ENCODE results near the gene SLC35E4.

The SLC35E4 gene, protein sequence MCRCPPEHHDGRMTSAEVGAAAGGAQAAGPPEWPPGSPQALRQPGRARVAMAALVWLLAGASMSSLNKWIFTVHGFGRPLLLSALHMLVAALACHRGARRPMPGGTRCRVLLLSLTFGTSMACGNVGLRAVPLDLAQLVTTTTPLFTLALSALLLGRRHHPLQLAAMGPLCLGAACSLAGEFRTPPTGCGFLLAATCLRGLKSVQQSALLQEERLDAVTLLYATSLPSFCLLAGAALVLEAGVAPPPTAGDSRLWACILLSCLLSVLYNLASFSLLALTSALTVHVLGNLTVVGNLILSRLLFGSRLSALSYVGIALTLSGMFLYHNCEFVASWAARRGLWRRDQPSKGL

DNA sequence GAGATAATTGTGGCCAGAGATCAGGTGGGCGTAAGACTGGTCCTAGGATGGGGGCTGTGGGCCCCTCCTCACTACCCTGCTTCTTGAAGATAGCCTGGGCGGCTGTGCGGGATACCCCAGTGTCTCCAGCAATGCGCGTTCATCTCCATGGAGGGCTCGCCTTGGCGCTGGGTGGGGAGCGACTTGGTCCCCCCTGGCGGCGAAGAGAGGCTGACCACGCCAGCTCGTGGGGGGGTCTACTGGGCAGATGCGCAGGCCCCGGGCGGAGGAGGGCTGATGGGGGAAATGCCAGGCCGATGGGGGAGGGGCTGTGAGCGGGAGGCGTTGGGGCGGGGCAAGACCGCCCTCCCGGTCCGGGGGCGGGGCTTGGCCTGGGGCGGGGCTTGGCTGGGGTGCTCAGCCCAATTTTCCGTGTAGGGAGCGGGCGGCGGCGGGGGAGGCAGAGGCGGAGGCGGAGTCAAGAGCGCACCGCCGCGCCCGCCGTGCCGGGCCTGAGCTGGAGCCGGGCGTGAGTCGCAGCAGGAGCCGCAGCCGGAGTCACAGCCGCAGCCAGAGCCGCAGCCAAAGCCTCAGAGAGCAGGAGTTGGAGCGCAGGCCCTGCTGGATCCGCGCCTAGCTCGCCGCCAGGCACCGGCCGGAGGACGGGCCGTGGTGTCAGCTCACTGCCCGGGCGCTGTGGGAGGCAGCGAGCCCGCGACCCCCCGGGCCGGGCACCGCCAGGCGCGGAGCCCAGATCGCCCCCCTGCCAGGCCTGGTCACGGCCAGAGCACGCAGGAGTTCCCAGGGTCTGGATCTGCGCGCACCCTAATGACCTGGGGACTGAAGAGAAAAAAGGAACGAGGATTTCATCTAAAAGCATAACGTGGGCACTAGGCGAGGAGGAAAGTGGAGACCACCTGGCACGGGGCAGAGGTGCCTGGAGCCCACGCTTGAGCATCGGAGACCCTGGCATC lies at the start of gene SLC35E4:
SLC35E4 (plus strand) TSS at position 509 of the 953 bp plus-strand sequence. CDS start 670 bp downstream, outside the sequence.
- no peaks in the 10 kb centered on the region for H3K27me3 ChIP-seq (ENCODE audit: control insufficient read depth, low read length)
- no peaks in the 10 kb centered on the region for H3K79me2 ChIP-seq (ENCODE audit: control insufficient read depth, low read length)
- peaks cover 16% of the 10 kb centered on the region for H3K4me1 ChIP-seq (ENCODE audit: control insufficient read depth, low read length)
- TF ChIP-seq EZH2phosphoT487 (IDR thresholded peaks at IDR 0.05; ENCODE audit: borderline replicate concordance, low read length): no peak
- TF ChIP-seq, protein P1, sequence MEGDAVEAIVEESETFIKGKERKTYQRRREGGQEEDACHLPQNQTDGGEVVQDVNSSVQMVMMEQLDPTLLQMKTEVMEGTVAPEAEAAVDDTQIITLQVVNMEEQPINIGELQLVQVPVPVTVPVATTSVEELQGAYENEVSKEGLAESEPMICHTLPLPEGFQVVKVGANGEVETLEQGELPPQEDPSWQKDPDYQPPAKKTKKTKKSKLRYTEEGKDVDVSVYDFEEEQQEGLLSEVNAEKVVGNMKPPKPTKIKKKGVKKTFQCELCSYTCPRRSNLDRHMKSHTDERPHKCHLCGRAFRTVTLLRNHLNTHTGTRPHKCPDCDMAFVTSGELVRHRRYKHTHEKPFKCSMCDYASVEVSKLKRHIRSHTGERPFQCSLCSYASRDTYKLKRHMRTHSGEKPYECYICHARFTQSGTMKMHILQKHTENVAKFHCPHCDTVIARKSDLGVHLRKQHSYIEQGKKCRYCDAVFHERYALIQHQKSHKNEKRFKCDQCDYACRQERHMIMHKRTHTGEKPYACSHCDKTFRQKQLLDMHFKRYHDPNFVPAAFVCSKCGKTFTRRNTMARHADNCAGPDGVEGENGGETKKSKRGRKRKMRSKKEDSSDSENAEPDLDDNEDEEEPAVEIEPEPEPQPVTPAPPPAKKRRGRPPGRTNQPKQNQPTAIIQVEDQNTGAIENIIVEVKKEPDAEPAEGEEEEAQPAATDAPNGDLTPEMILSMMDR (IDR thresholded peaks at IDR 0.05; ENCODE audit: low read depth, low read length, poor library complexity, severe bottlenecking): peak; percentile 25
- peak within 1 kb of the TSS; percentile 96 for H3K4me2 ChIP-seq (ENCODE audit: low read length)
- no peaks in the 10 kb centered on the region for H3K36me3 ChIP-seq (ENCODE audit: control insufficient read depth, low read length)
- H3K9me2 ChIP-seq (replicated peaks; ENCODE audit: control insufficient read depth, low read length): no peaks in the 10 kb centered on the region
- no peaks in the 10 kb centered on the region for H4K20me1 ChIP-seq (ENCODE audit: control insufficient read depth, insufficient read depth, low read depth, low read length)
- H3F3A ChIP-seq (ENCODE audit: control insufficient read depth, insufficient read depth): no peaks in the 10 kb centered on the region
- peak within 1 kb of the TSS; percentile 81 for H3K4me3 ChIP-seq (ENCODE audit: low read length)
- H3K9me3 ChIP-seq (ENCODE audit: control insufficient read depth, insufficient read depth, low read length): no peaks in the 10 kb centered on the region
- H3K27ac ChIP-seq (ENCODE audit: low read depth, low read length): no peak within 1 kb of the TSS

DNA sequence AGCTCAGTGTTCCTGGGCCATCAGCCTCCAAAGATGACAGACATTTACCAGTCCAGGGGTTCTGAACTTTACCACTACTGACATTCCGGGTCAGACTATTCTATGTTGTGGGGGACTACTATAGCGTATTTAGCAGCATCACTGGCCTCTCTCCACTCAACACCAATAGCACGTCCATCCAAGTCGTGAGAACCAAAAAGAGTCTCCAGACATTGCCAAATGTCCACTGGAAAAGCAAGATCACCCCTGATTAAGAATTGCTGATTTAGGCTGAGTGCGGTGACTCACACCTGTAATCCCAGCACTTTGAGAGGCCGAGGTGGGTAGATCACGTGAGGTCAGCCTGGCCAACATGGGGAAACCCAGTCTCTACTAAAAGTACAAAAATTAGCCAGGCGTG lies 49.2 kb upstream of the SLC35E4 start:
- Histone ChIP-seq H3K4me1 (ENCODE audit: control insufficient read depth, low read length) (peaks cover 11% of the 10 kb centered on the region), H3K79me2 (ENCODE audit: control insufficient read depth, low read length) (peaks cover 38% of the 10 kb centered on the region), H3K36me3 (ENCODE audit: control insufficient read depth, low read length) (peaks cover 97% of the 10 kb centered on the region), H3K4me2 (ENCODE audit: low read length) (no peak overlapping the region), H4K20me1 (ENCODE audit: control insufficient read depth, insufficient read depth, low read depth, low read length) (peaks cover 17% of the 10 kb centered on the region; the same call in 1 of the 2 replicates), H3K4me3 (ENCODE audit: low read length) (no peak overlapping the region), H3K9me2 (replicated peaks; ENCODE audit: control insufficient read depth, low read length) (no peaks in the 10 kb centered on the region), H3F3A (ENCODE audit: control insufficient read depth, insufficient read depth) (no peaks in the 10 kb centered on the region), H3K9me3 (ENCODE audit: control insufficient read depth, insufficient read depth, low read length) (no peaks in the 10 kb centered on the region), H3K27me3 (ENCODE audit: control insufficient read depth, low read length) (no peaks in the 10 kb centered on the region), H3K27ac (ENCODE audit: low read depth, low read length) (no peak overlapping the region)
- TF ChIP-seq EZH2phosphoT487 (IDR thresholded peaks at IDR 0.05; ENCODE audit: borderline replicate concordance, low read length): no peak

DNA sequence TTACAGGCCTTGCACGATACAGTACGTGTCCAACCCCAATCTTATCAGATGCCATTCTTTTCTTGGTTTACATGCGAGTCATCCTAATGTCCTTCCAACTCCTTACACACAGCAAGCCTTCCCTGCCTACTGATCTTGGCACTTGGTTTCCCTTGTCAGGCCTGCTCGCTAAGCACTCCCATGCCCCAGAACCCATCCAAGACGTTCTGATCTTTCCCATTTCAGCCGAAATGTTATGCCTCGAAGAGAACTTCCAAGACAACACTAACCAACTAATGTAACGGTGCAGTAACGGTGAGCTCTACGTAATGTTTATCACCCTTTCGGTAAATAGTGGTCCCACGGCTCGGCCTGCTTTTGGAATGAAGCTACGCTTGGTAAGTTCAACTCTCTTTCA lies 44.4 kb upstream of the SLC35E4 start:
- Histone ChIP-seq H3K9me2 (replicated peaks; ENCODE audit: control insufficient read depth, low read length) (no peaks in the 10 kb centered on the region), H3K4me2 (ENCODE audit: low read length) (peak overlapping the region; percentile 73), H3K4me3 (ENCODE audit: low read length) (peak overlapping the region; percentile 96), H3F3A (ENCODE audit: control insufficient read depth, insufficient read depth) (no peaks in the 10 kb centered on the region), H3K4me1 (ENCODE audit: control insufficient read depth, low read length) (peaks cover 15% of the 10 kb centered on the region), H3K27me3 (ENCODE audit: control insufficient read depth, low read length) (peaks cover 2% of the 10 kb centered on the region; the same call in 1 of the 2 replicates), H3K27ac (ENCODE audit: low read depth, low read length) (0 out of 2 replicates have a peak overlapping the region, but pooled peaks have one; percentile 70), H3K79me2 (ENCODE audit: control insufficient read depth, low read length) (peaks cover 39% of the 10 kb centered on the region), H3K9me3 (ENCODE audit: control insufficient read depth, insufficient read depth, low read length) (no peaks in the 10 kb centered on the region), H3K36me3 (ENCODE audit: control insufficient read depth, low read length) (peaks cover 52% of the 10 kb centered on the region), H4K20me1 (ENCODE audit: control insufficient read depth, insufficient read depth, low read depth, low read length) (peaks cover 17% of the 10 kb centered on the region; the same call in 1 of the 2 replicates)
- TF ChIP-seq, protein P1 (IDR thresholded peaks at IDR 0.05; ENCODE audit: low read depth, low read length, poor library complexity, severe bottlenecking): no peak
